Astrocyte (in vitro differentiated cells and primary cell): ENCODE measurements around the gene CDT1.

Source experiments
- CTCF ChIP-seq: IDR thresholded peaks from 2 replicates; pipeline ENCODE4 v1.5.1; 2011; ENCODE audit warnings: low read depth, mild to moderate bottlenecking, inconsistent platforms, low read length, moderate library complexity; ENCODE audit not compliant: insufficient read depth
- EZH2 ChIP-seq: IDR thresholded peaks from 2 replicates; pipeline ENCODE4 v1.6.1; 2012; ENCODE audit warnings: mild to moderate bottlenecking, low read length, inconsistent platforms; ENCODE audit not compliant: insufficient read depth

DNA sequence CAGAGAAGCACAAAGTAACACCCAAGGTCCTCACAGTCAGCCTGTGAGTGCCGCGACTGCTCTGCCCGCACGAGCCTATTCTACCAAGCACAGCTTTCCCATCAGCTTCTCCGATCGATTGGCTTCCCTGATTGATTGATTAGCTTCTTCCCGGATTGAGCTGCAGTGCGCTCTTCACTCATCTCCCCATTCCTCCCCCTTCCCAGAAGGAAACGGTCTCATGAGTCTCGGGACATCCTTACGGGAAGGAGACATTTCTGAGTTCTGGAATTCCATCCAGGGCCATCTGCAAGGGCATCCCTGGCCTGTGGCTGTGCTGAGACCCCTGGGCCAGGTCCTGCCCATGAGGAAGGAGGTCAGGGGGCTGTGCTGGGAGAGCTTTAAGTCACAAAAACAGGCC lies 36.6 kb upstream of the CDT1 start:
- TF ChIP-seq CTCF (no peak), EZH2 (no peak)
